H9 (cell line): ENCODE measurements around the gene ANP32A. TPM values are rescaled to one million over a fixed set of nuclear protein-coding genes. Genes with fewer than 3 reads are reported as not detected.

Experiments
- DNase-seq: peaks from one replicate; pipeline ENCODE4 v3.0.0-alpha.2; 2017
- H2AFZ ChIP-seq: one replicate; pipeline ENCODE4 v1.6.1; 2013; ENCODE audit warnings: mild to moderate bottlenecking, low read length, control low read depth, moderate library complexity
- H2AK5ac ChIP-seq: 2 replicates; pipeline ENCODE4 v1.6.1; 2013; ENCODE audit warnings: low read length, control low read depth, mixed read lengths; ENCODE audit not compliant: insufficient read length
- H2BK120ac ChIP-seq: one replicate; pipeline ENCODE4 v1.6.1; 2013; ENCODE audit warnings: low read depth, mild to moderate bottlenecking, low read length, control low read depth, inconsistent platforms; ENCODE audit not compliant: poor library complexity, severe bottlenecking
- H2BK12ac ChIP-seq: 2 replicates; pipeline ENCODE4 v1.6.1; 2013; ENCODE audit warnings: low read length, control low read depth, mixed read lengths, low read depth; ENCODE audit not compliant: insufficient read length
- H2BK15ac ChIP-seq: 2 replicates; pipeline ENCODE4 v1.6.1; 2013; ENCODE audit warnings: low read depth, low read length, control low read depth
- H2BK20ac ChIP-seq: one replicate; pipeline ENCODE4 v1.6.1; 2013; ENCODE audit warnings: low read depth, mild to moderate bottlenecking, low read length, control low read depth, inconsistent platforms; ENCODE audit not compliant: poor library complexity, severe bottlenecking
- H2BK5ac ChIP-seq: 2 replicates; pipeline ENCODE4 v1.6.1; 2013; ENCODE audit warnings: low read length, control low read depth, mixed read lengths; ENCODE audit not compliant: insufficient read length
- H3K14ac ChIP-seq: 2 replicates; pipeline ENCODE4 v1.6.1; 2013; ENCODE audit warnings: low read length, control low read depth; ENCODE audit not compliant: insufficient read depth
- H3K18ac ChIP-seq: 2 replicates; pipeline ENCODE4 v1.6.1; 2013; ENCODE audit warnings: low read depth, mild to moderate bottlenecking, mixed read lengths, low read length, control low read depth; ENCODE audit not compliant: insufficient read length
- H3K23ac ChIP-seq: 2 replicates; pipeline ENCODE4 v1.6.1; 2013; ENCODE audit warnings: low read length, control low read depth, mixed read lengths, low read depth; ENCODE audit not compliant: insufficient read length
- H3K23me2 ChIP-seq: 2 replicates; pipeline ENCODE4 v1.6.1; 2013; ENCODE audit warnings: low read depth, mild to moderate bottlenecking, mixed read lengths, low read length, control low read depth; ENCODE audit not compliant: insufficient read length, poor library complexity, severe bottlenecking
- H3K27ac ChIP-seq: 2 replicates; pipeline ENCODE4 v1.5.1; 2013; ENCODE audit warnings: low read length, control low read depth, mixed read lengths, low read depth; ENCODE audit not compliant: insufficient read length
- H3K27me3 ChIP-seq: 2 replicates; pipeline ENCODE4 v1.6.1; 2013; ENCODE audit warnings: low read length, control low read depth, inconsistent platforms; ENCODE audit not compliant: insufficient read depth
- H3K4ac ChIP-seq: 2 replicates; pipeline ENCODE4 v1.6.1; 2013; ENCODE audit warnings: low read depth, mild to moderate bottlenecking, control low read depth, inconsistent platforms, low read length, moderate library complexity
- H3K4me1 ChIP-seq: 2 replicates; pipeline ENCODE4 v1.6.1; 2013; ENCODE audit warnings: low read length, control low read depth, inconsistent platforms; ENCODE audit not compliant: insufficient read depth
- H3K4me2 ChIP-seq: 2 replicates; pipeline ENCODE4 v1.6.1; 2013; ENCODE audit warnings: low read length, control low read depth, mixed read lengths; ENCODE audit not compliant: insufficient read length, insufficient read depth
- H3K56ac ChIP-seq: 2 replicates; pipeline ENCODE4 v1.6.1; 2013; ENCODE audit warnings: low read depth, mild to moderate bottlenecking, mixed read lengths, low read length, control low read depth; ENCODE audit not compliant: insufficient read length
- H3K79me1 ChIP-seq: 2 replicates; pipeline ENCODE4 v1.6.1; 2013; ENCODE audit warnings: low read depth, mild to moderate bottlenecking, moderate library complexity, low read length, control low read depth, inconsistent platforms; ENCODE audit not compliant: insufficient read depth, poor library complexity, severe bottlenecking
- H3K79me2 ChIP-seq: 2 replicates; pipeline ENCODE4 v1.6.1; 2013; ENCODE audit warnings: low read length, control low read depth, inconsistent platforms; ENCODE audit not compliant: insufficient read depth
- H3K9ac ChIP-seq: 2 replicates; pipeline ENCODE4 v1.6.1; 2013; ENCODE audit warnings: low read length, control low read depth, mixed read lengths; ENCODE audit not compliant: insufficient read length; ENCODE audit errors: extremely low read depth
- H3K9me3 ChIP-seq: one replicate; pipeline ENCODE4 v1.6.1; 2013; ENCODE audit warnings: low read depth, low read length, inconsistent platforms; ENCODE audit not compliant: control insufficient read depth
- H3T11ph ChIP-seq: one replicate; pipeline ENCODE4 v1.6.1; 2013; ENCODE audit warnings: mild to moderate bottlenecking, low read length, control low read depth, inconsistent platforms
- H4K20me1 ChIP-seq: one replicate; pipeline ENCODE4 v1.6.1; 2013; ENCODE audit not compliant: control insufficient read depth, insufficient read length, insufficient read depth
- H4K5ac ChIP-seq: 2 replicates; pipeline ENCODE4 v1.6.1; 2013; ENCODE audit warnings: low read depth, mild to moderate bottlenecking, mixed read lengths, low read length, control low read depth; ENCODE audit not compliant: insufficient read length
- H4K8ac ChIP-seq: replicated peaks from 2 replicates; pipeline ENCODE4 v1.6.1; 2013; ENCODE audit warnings: low read length, control low read depth, mixed read lengths, low read depth; ENCODE audit not compliant: insufficient read length
- H4K91ac ChIP-seq: 2 replicates; pipeline ENCODE4 v1.6.1; 2013; ENCODE audit warnings: low read depth, mild to moderate bottlenecking, moderate library complexity, mixed read lengths, low read length, control low read depth; ENCODE audit not compliant: insufficient read length
- H3K27ac Mint-ChIP-seq, 3 experiments: 2 replicates in 2 of 3; 3 replicates in 1 of 3; pipeline ENCODE4 v1.8.0; 2020 to 2021; ENCODE audit warnings: mixed read lengths in 3 of 3, mild to moderate bottlenecking in 1 of 3, moderate library complexity in 1 of 3
- H3K27me3 Mint-ChIP-seq: 2 replicates; pipeline ENCODE4 v1.8.0; 2021; ENCODE audit warnings: low read depth, mild to moderate bottlenecking, moderate library complexity, mixed read lengths
- H3K36me3 Mint-ChIP-seq, 3 experiments: 2 replicates in 2 of 3; 3 replicates in 1 of 3; pipeline ENCODE4 v1.8.0; 2020 to 2021; ENCODE audit warnings: low read depth in 3 of 3, mixed read lengths in 3 of 3; ENCODE audit not compliant: insufficient read depth in 1 of 3
- H3K4me1 Mint-ChIP-seq, 2 experiments: 2 replicates each; pipeline ENCODE4 v1.8.0; 2020; ENCODE audit warnings: mixed read lengths in 2 of 2
- H3K4me3 Mint-ChIP-seq, 2 experiments: 2 replicates in 1 of 2; 3 replicates in 1 of 2; pipeline ENCODE4 v1.8.0; 2020 to 2021; ENCODE audit warnings: mild to moderate bottlenecking in 2 of 2, mixed read lengths in 2 of 2, moderate library complexity in 1 of 2
- H3K9me3 Mint-ChIP-seq, 2 experiments: 2 replicates in 1 of 2; 3 replicates in 1 of 2; pipeline ENCODE4 v1.8.0; 2020; ENCODE audit warnings: mild to moderate bottlenecking in 2 of 2, mixed read lengths in 2 of 2, moderate library complexity in 1 of 2
- WGBS: extraction: QIAGEN DNeasy Blood & Tissue Kit; methylation state at CpG from one replicate; pipeline ENCODE4 v1.1.7; 2013; ENCODE audit warnings: missing lambda C conversion rate, low lambda C conversion rate, mixed read lengths; ENCODE audit not compliant: insufficient read length; ENCODE audit errors: extremely low coverage; 5-methylcytosine and 5-hydroxymethylcytosine counted together
- total RNA-seq: library from RNA; stranded (reverse); gene quantifications from 2 replicates; pipeline ENCODE4 v1.2.1, GENCODE V29; 2021
- TF ChIP-seq, protein P1 (sequence below): fragments of 200-600 bp; sonication (generic); conservative IDR thresholded peaks from 3 replicates; pipeline ENCODE4 v1.8.0; 2021; ENCODE audit warnings: antibody characterized with exemption, mild to moderate bottlenecking

ANP32A gene
- total RNA-seq, 1 experiment from 2014 or later = 318 TPM

DNA sequence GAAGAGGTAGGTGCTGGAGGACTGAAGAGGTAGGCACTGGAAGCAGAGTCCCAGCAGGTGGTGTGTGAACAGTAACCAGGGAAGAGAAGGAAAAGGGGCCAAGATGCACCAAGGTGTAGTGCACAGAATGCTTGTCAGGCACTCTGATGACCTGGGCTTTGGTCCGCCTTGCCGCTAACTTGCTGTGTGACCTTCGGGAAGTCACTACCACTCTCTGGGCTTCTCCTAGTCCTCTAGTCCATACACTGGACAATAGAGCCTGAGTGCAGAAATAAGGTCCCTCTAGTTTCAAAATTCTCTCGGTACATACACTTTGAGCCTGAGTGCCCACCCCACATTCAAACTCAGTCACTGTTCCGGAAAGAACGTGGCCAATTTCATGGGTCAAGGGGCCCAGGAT, 24.1 kb downstream of the ANP32A start:
- Histone ChIP-seq H3K14ac (no peak overlapping the region), H2BK5ac (no peak overlapping the region), H3K4ac (no peak overlapping the region), H4K91ac (no peak overlapping the region), H3T11ph (no peak overlapping the region), H4K20me1 (no peaks in the 10 kb centered on the region), H3K4me1 (peaks cover 28% of the 10 kb centered on the region; the same call in 1 of the 2 replicates), H3K27me3 (no peaks in the 10 kb centered on the region), H3K79me1 (peaks cover 22% of the 10 kb centered on the region), H3K4me2 (no peak overlapping the region), H2BK15ac (no peak overlapping the region), H3K9ac (no peak overlapping the region), H3K27ac (no peak overlapping the region), H3K23ac (no peak overlapping the region), H4K8ac (no peak overlapping the region), H2BK12ac (no peak overlapping the region), H4K5ac (no peak overlapping the region), H3K56ac (no peak overlapping the region), H2AFZ (no peak overlapping the region), H2AK5ac (no peak overlapping the region), H3K79me2 (peaks cover 31% of the 10 kb centered on the region; the same call in 1 of the 2 replicates), H3K23me2 (no peaks in the 10 kb centered on the region), H2BK120ac (no peak overlapping the region), H3K9me3 (no peaks in the 10 kb centered on the region), H2BK20ac (no peak overlapping the region), H3K18ac (no peak overlapping the region)
- peaks cover 2 to 11% (median 11%) of the 10 kb centered on the region in 3 experiments; a peak in 5 of 7 replicates for H3K36me3 Mint-ChIP-seq
- DNase-seq = no peak
- TF ChIP-seq, protein P1, sequence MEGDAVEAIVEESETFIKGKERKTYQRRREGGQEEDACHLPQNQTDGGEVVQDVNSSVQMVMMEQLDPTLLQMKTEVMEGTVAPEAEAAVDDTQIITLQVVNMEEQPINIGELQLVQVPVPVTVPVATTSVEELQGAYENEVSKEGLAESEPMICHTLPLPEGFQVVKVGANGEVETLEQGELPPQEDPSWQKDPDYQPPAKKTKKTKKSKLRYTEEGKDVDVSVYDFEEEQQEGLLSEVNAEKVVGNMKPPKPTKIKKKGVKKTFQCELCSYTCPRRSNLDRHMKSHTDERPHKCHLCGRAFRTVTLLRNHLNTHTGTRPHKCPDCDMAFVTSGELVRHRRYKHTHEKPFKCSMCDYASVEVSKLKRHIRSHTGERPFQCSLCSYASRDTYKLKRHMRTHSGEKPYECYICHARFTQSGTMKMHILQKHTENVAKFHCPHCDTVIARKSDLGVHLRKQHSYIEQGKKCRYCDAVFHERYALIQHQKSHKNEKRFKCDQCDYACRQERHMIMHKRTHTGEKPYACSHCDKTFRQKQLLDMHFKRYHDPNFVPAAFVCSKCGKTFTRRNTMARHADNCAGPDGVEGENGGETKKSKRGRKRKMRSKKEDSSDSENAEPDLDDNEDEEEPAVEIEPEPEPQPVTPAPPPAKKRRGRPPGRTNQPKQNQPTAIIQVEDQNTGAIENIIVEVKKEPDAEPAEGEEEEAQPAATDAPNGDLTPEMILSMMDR = no peak
- H3K4me1 Mint-ChIP-seq = peaks cover 75 to 76% of the 10 kb centered on the region in 2 experiments
- H3K4me3 Mint-ChIP-seq = 0 out of 5 replicates have a peak overlapping the region, but pooled peaks of 1 of the 2 experiments have one; percentile 57
- H3K27me3 Mint-ChIP-seq = no peaks in the 10 kb centered on the region; the same call in 1 of the 2 replicates
- H3K9me3 Mint-ChIP-seq = no peaks in the 10 kb centered on the region
- peak overlapping the region in 1 of 3 experiments; percentile 92; a peak in 2 of 7 replicates for H3K27ac Mint-ChIP-seq
- no CpG with 5 or more reads among the region's 6 CpGs for WGBS
